GM12878 (cell line): ENCODE results near the gene SOCS1.

Experiments
- CBX5 ChIP-seq: sonication (generic); IDR thresholded peaks from 2 replicates; pipeline ENCODE4 v1.6.1; 2016; ENCODE audit warnings: low read depth, moderate library complexity, mild to moderate bottlenecking, inconsistent platforms
- ETV6 ChIP-seq, 2 experiments: fragments of 450-650 bp in 1 of 2; IDR thresholded peaks in 1 of 2; conservative IDR thresholded peaks in 1 of 2; 2 replicates each; pipeline ENCODE4 v1.6.1; 2014; ENCODE audit warnings: antibody characterized with exemption in 1 of 2, borderline replicate concordance in 1 of 2, low read depth in 1 of 2, mild to moderate bottlenecking in 1 of 2, moderate library complexity in 1 of 2
- HDAC2 ChIP-seq: fragments of 200-600 bp; sonication (generic); IDR thresholded peaks from 2 replicates; pipeline ENCODE4 v1.6.1; 2017
- JUNB ChIP-seq: IDR thresholded peaks from 2 replicates; pipeline ENCODE4 v1.6.1; 2016; ENCODE audit warnings: antibody characterized with exemption, mild to moderate bottlenecking
- POLR2A ChIP-seq: IDR thresholded peaks from 2 replicates; pipeline ENCODE4 v1.6.1; 2011; ENCODE audit warnings: low read depth, mild to moderate bottlenecking, low read length
- RFX5 ChIP-seq: IDR thresholded peaks from 2 replicates; pipeline ENCODE4 v1.6.1; 2011; ENCODE audit warnings: low read depth, low read length, improper control_type of control experiment
- TAF1 ChIP-seq: IDR thresholded peaks from 2 replicates; pipeline ENCODE4 v1.6.1; 2011; ENCODE audit warnings: mild to moderate bottlenecking, low read depth, low read length, borderline replicate concordance
- ZNF207 ChIP-seq: fragments of 450-650 bp; IDR thresholded peaks from 2 replicates; pipeline ENCODE4 v1.6.1; 2014; ENCODE audit warnings: antibody characterized with exemption, mild to moderate bottlenecking, borderline replicate concordance
- ZZZ3 ChIP-seq: IDR thresholded peaks from 2 replicates; pipeline ENCODE4 v1.6.1; 2011; ENCODE audit warnings: low read depth; ENCODE audit not compliant: control insufficient read depth, insufficient read length
- TF ChIP-seq, protein P1 (sequence below), 3 experiments: IDR thresholded peaks in 2 of 3; conservative IDR thresholded peaks in 1 of 3; 2 replicates each; pipeline ENCODE4 v1.5.1; 2011; ENCODE audit warnings: low read depth in 3 of 3, low read length in 3 of 3, mild to moderate bottlenecking in 3 of 3, control low read depth in 2 of 3, moderate library complexity in 2 of 3, inconsistent platforms in 1 of 3, mixed read lengths in 1 of 3; ENCODE audit not compliant: control insufficient read depth in 2 of 3, insufficient read depth in 1 of 3; ENCODE audit errors: extremely low read depth in 1 of 3
- TF ChIP-seq, protein P2 (sequence below): IDR thresholded peaks from 2 replicates; pipeline ENCODE4 v1.6.1; 2012; ENCODE audit warnings: low read depth, low read length, improper control_type of control experiment
- TF ChIP-seq, protein P3 (sequence below): IDR thresholded peaks from 2 replicates; pipeline ENCODE4 v1.6.1; 2012; ENCODE audit warnings: mild to moderate bottlenecking, low read depth, low read length

- TF ChIP-seq JUNB = no peak
- no peak for TF ChIP-seq RFX5
- TF ChIP-seq TAF1 = no peak
- no peak for TF ChIP-seq ZZZ3
- no peak for TF ChIP-seq ETV6 (conservative IDR thresholded peaks at IDR 0.05 in 1 of 2, IDR thresholded peaks at IDR 0.05 in 1 of 2; ENCODE audit: borderline replicate concordance in 1 of 2, low read depth in 1 of 2)
- TF ChIP-seq, protein P1, sequence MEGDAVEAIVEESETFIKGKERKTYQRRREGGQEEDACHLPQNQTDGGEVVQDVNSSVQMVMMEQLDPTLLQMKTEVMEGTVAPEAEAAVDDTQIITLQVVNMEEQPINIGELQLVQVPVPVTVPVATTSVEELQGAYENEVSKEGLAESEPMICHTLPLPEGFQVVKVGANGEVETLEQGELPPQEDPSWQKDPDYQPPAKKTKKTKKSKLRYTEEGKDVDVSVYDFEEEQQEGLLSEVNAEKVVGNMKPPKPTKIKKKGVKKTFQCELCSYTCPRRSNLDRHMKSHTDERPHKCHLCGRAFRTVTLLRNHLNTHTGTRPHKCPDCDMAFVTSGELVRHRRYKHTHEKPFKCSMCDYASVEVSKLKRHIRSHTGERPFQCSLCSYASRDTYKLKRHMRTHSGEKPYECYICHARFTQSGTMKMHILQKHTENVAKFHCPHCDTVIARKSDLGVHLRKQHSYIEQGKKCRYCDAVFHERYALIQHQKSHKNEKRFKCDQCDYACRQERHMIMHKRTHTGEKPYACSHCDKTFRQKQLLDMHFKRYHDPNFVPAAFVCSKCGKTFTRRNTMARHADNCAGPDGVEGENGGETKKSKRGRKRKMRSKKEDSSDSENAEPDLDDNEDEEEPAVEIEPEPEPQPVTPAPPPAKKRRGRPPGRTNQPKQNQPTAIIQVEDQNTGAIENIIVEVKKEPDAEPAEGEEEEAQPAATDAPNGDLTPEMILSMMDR (IDR thresholded peaks at IDR 0.05 in 2 of 3, conservative IDR thresholded peaks at IDR 0.05 in 1 of 3; ENCODE audit: control insufficient read depth in 2 of 3, extremely low read depth in 1 of 3, insufficient read depth in 1 of 3, low read depth in 3 of 3, low read length in 3 of 3) = no peak
- no peak for TF ChIP-seq HDAC2
- TF ChIP-seq POLR2A = no peak
- TF ChIP-seq, protein P2, sequence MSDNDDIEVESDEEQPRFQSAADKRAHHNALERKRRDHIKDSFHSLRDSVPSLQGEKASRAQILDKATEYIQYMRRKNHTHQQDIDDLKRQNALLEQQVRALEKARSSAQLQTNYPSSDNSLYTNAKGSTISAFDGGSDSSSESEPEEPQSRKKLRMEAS = no peak
- no peak for TF ChIP-seq ZNF207
- TF ChIP-seq, protein P3, sequence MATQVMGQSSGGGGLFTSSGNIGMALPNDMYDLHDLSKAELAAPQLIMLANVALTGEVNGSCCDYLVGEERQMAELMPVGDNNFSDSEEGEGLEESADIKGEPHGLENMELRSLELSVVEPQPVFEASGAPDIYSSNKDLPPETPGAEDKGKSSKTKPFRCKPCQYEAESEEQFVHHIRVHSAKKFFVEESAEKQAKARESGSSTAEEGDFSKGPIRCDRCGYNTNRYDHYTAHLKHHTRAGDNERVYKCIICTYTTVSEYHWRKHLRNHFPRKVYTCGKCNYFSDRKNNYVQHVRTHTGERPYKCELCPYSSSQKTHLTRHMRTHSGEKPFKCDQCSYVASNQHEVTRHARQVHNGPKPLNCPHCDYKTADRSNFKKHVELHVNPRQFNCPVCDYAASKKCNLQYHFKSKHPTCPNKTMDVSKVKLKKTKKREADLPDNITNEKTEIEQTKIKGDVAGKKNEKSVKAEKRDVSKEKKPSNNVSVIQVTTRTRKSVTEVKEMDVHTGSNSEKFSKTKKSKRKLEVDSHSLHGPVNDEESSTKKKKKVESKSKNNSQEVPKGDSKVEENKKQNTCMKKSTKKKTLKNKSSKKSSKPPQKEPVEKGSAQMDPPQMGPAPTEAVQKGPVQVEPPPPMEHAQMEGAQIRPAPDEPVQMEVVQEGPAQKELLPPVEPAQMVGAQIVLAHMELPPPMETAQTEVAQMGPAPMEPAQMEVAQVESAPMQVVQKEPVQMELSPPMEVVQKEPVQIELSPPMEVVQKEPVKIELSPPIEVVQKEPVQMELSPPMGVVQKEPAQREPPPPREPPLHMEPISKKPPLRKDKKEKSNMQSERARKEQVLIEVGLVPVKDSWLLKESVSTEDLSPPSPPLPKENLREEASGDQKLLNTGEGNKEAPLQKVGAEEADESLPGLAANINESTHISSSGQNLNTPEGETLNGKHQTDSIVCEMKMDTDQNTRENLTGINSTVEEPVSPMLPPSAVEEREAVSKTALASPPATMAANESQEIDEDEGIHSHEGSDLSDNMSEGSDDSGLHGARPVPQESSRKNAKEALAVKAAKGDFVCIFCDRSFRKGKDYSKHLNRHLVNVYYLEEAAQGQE = no peak
- no peak for TF ChIP-seq CBX5
These were observed 7.7 kb upstream of the SOCS1 start for GRCh38 chr16:11263737-11264136.
